Left lobe of liver (tissue), 2 donors: Measurements from ENCODE around the gene COX14. TPM values are rescaled to one million over a fixed set of nuclear protein-coding genes. Genes with fewer than 3 reads are reported as not detected.

ENCODE experiments used
- ATAC-seq: fragments of 200-7000 bp; cut with Tn5 transposase; one replicate; pipeline ENCODE4 v1.9.1; 2020; ENCODE audit warnings: mild to moderate bottlenecking, moderate library complexity
- DNase-seq: peaks from one replicate; pipeline ENCODE4 v3.0.0-alpha.2; 2020; ENCODE audit warnings: low spot score
- total RNA-seq: library from RNA; stranded (reverse); gene quantifications from one replicate; pipeline ENCODE4 v1.2.1, GENCODE V29; 2021
- donor health status: DM: no; HTN: no; CAD: no; lungs with moderate emphysema.
- donor health status: DM: no; HTN: yes; CAD: no.

Gene COX14
- total RNA-seq, 1 donor from 2014 or later, result 57.0 TPM

DNA sequence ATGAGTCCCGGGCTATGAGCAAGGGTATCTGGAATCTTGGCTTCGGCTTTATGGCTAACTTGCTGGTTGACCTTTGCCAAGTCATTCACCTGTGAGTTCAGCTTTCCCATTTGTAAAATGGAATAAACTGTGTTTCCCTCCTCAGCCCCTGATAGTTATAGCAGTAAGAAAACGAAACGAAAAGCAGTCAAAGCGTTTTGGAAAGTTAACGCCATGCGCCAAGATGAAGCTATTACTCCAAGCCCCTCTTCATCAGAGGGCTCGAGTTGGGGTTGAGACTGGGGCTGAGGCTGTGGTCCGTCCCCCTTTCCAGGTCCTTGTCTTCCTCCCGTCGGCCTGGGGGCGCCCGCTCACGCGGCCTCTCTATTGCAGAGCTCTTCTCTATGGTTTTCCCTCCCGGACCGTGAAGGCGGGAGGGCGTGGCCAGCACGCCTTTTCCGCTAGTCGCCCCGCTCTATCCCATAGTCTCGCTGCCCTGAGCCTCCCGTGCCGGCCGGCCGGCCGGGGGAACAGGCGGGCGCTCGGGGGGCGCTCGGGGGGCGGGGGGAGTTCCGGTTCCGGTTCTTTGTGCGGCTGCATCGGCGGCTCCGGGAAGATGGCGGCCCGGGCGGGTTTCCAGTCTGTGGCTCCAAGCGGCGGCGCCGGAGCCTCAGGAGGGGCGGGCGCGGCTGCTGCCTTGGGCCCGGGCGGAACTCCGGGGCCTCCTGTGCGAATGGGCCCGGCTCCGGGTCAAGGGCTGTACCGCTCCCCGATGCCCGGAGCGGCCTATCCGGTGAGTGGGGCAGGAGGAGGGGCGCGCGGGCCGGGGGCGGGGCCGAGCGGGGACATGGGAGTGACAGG is 27.0 kb upstream of the COX14 start, which contains the start of gene SMARCD1:
TSS of gene SMARCD1 (plus strand) at position 568 of the 840 bp plus-strand sequence. CDS start at position 596, 28 bp downstream.
- DNase-seq (peak; percentile 91), ATAC-seq (peak; percentile 93)

- no peak for ATAC-seq
Measured at GRCh38 chr12:50085615-50086072, 26.4 kb upstream of the COX14 start.

DNA sequence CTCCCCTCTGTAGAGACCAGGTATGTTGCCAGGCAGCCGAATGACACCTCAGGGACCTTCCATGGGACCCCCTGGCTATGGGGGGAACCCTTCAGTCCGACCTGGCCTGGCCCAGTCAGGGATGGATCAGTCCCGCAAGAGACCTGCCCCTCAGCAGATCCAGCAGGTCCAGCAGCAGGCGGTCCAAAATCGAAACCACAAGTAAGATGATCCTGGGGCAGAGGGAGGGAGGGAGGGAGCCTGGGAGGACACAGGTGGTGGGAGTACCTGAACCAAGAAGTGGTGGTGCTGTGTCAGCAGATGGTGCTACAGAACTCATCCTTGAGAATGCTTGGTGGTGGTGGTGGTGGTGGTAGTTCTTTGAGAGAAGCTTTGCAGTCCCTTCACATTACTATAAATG is 25.9 kb upstream of the COX14 start:
- no peak for DNase-seq

More at GRCh38 chr12:50085615-50086072, 26.4 kb upstream of the COX14 start:
- DNase-seq, result no peak

GRCh38 chr12:50087151-50087550 is 24.9 kb upstream of the COX14 start:
- no peak for ATAC-seq
- DNase-seq, result no peak

More for the DNA sequence above, 25.9 kb upstream of the COX14 start:
- no peak for ATAC-seq

DNA sequence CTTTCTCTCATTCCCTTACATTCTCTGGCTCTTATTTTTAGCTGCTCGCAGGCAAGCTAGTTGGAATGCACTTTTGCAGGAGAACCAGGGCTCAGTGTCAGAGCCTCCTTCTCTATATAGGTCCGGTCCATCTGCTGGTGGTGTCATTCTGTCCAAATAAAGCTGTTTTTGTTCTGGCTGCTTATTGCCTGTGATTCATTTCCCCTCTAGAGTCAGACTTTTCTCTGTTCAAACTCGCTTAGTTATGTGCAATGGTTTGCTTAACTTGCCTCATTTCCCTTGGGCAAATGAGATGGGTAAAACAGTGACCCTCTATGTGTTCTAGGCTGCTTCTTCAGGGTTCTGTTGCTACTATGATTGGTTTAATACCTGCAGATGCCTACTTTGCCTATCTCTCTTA is 24.0 kb upstream of the COX14 start:
- ATAC-seq (no peak), DNase-seq (no peak)

- peak; percentile 58 for ATAC-seq
- no peak for DNase-seq
Measured at GRCh38 chr12:50088577-50089335, 23.3 kb upstream of the COX14 start.

- no peak for ATAC-seq
- no peak for DNase-seq
Measured at GRCh38 chr12:50089730-50090129, 22.3 kb upstream of the COX14 start.

- no peak for ATAC-seq
- no peak for DNase-seq
Measured at GRCh38 chr12:50090391-50090790, 21.6 kb upstream of the COX14 start.

DNA sequence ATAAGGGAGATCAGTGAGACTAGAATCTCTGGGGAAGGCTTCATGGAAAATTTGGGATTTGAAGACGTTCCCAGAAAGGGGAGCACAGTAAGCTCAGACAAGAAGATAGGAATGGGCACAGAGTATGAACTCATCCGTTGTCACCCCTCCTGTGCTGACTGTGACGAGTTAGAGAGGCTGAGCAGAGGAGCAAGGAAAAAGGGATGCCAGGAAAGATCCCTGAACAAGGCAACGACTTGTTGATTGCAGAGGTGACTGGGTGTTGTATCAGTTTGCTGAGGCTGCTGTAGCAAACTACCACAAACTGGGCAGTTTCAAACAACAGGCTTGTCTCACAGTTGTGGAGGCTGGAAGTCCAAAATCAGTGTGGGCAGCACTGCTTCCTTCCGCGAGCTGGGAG is 14.1 kb upstream of the COX14 start:
- DNase-seq (no peak), ATAC-seq (no peak)

GRCh38 chr12:50099302-50100008 is 12.6 kb upstream of the COX14 start:
- no peak for ATAC-seq
- DNase-seq, result no peak

GRCh38 chr12:50100561-50100960 is 11.5 kb upstream of the COX14 start:
- no peak for DNase-seq
- no peak for ATAC-seq

- ATAC-seq, result peak; percentile 27
- no peak for DNase-seq
Measured at GRCh38 chr12:50101663-50102062, 10.4 kb upstream of the COX14 start.

DNA sequence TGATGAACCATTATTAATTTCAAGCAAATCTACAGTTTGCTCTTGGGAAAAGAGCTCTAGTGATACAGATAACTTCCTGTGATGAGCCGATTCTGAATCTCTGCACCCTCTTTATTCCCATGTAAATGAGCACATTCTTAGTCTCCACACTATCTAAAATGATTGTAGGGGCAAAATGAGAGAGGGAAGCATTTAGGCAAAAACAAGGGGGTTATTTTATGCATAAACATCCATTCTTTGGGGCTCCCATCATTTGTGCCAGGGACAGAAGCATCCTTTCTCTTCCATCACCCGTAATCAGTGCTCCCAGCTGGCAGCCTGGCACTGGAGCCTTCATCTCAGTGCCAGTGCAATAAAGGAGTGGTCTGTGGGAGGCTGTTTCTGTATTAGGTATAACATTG is 9.9 kb upstream of the COX14 start:
- ATAC-seq, result peak; percentile 3
- no peak for DNase-seq

DNA sequence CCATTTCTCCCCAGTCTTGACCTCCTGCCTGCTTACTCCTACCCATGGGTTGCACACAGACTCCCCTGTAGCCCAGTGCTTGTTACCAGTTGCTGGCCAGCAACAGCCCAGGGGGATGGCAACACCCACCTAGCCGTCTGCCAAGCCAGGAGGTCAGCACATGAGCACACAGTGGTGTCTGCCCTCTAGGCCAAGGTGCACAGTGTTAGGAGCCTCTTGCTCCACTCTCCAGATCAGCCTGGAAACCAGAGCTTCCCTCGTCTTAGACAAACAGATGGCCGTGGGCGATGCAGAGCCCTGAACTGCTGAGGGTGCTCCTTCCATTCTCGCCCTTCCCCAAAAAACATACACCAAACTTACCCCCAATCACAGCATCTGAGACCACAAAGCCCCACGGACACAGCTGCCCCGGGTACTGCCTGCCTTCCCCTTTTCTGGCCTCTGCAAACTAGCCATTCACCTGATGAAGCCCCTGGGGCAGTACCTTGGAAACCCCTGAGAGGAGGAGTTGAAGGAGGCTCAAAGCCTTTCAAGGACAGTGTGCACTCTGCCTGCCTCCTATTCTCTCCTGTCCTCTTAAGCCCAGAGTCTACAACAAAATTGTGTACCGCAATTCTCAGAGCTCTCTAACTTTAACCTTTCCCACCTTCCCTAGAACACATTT is 9.3 kb upstream of the COX14 start:
- ATAC-seq (peak; percentile 70), DNase-seq (peak; percentile 96)

DNA sequence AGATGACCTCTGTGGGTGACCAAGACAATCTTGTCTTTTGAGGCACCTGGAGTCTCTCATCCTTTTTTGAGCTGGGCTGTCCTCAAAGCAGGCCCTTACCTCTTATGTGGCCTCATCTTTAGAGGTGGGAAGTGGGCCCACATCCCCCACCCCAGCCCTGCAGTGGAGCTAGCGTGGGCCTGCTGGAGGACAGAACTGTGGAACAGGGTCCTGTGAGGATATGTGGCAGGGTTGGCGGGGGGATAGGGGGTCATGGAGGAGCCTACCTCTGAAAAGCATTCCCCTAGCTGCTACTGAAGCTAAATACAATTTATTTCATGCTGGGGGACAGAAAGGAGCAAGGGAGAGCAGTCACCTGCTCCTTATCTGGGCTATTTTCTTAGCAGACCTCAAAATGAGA is 8.7 kb upstream of the COX14 start:
- no peak for ATAC-seq
- DNase-seq, result no peak

DNA sequence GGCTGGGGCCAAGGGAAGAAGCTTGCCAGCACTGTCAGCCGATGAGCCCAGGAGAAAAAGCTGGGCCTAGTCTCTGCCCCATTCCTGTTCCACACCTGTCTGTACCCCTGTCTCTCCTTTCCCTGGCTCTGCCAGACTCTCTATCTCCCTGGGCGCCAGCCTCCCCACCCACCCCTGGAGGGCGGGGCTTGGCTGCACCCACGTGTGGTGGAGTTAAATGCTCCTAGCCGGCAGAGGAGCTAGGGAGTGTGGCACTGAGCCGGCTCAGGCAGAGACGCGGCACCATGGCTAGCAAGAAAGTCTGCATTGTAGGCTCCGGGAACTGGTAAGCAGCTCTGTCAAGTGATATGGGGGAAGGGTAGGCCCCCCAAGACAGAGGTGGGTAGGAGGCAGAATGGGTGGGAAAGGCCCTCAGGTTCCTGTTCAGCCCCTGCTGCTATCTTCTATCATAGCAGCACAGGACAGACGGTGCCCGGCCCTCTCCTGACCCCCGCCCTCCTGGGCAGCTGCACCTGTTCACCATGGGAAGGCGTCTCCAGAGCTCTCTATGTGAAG is 8.2 kb upstream of the COX14 start, which contains the start of gene GPD1:
TSS of gene GPD1 (plus strand) at position 242 of the 555 bp plus-strand sequence. CDS start at position 285, 43 bp downstream.
- ATAC-seq (peak; percentile 81), DNase-seq (peak; percentile 93)

DNA sequence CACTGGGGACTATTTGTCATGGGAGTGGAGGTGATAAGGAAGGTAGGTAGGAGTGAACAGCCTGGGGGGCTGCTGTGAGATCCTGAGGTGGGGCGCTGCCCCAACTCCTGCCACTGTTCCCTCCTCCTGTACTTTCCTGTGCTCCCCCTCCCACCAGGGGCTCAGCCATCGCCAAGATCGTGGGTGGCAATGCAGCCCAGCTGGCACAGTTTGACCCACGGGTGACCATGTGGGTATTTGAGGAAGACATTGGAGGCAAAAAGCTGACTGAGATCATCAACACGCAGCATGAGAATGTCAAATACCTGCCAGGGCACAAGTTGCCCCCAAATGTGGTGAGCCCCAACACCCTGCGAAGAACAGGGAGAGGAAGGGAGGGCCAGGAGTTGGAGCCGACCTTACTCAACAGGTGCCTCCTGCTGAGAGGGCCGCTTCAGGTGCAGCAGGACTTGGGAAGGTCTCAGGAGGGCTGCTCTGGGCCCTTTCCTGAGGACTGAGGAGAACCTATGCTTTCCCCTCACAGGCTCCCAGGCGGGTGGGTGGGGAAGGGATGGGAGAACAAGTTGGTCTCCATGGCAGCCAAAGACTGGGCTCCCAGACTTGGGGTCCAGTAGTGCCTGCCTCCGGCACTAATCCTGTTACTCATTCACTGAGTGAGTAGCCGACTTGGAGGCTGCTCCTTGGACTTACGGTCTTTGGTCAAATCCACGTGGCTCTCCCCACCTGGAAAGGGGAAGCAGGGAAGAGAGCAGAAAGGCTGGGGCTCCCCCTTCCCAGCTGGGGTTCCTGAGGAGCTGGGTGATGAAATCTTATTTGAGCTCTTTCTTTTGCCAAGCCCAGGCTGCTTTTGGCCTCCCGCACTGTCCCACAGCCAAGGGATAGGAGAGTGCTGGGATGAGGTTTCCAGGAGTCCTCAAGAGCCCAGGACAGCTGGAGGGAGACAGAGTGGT is 7.3 kb upstream of the COX14 start:
- peak; percentile 4 for ATAC-seq
- peak; percentile 60 for DNase-seq

- ATAC-seq (no peak), DNase-seq (no peak)
Measured at GRCh38 chr12:50105913-50106450, 6.1 kb upstream of the COX14 start.

- no peak for ATAC-seq
- DNase-seq, result no peak
Measured at GRCh38 chr12:50106907-50107306, 5.1 kb upstream of the COX14 start.
